HuH-7 (cell line): ENCODE results near the gene CPVL.
"Not testable (repeated sequence)": the region's sequence is repeated elsewhere in the genome, so short reads cannot be mapped to it uniquely, and the experiment has no call there.

Source experiments
- DNase-seq: peaks from one replicate; pipeline ENCODE4 v3.0.0; 2011; ENCODE audit warnings: low spot score

Gene CPVL

GRCh38 chr7:29119538-29119937 is 26.8 kb downstream of the CPVL start:
- DNase-seq, result no peak

- DNase-seq, result no peak
These were observed 29.8 kb downstream of the CPVL start for GRCh38 chr7:29116361-29117200.

GRCh38 chr7:29115753-29116152 is 30.6 kb downstream of the CPVL start:
- DNase-seq, result no peak

GRCh38 chr7:29115130-29115687 is 31.1 kb downstream of the CPVL start:
- no peak for DNase-seq

- not testable (repeated sequence) for DNase-seq
These were observed 32.1 kb downstream of the CPVL start for GRCh38 chr7:29114266-29114665.

- DNase-seq, result peak; percentile 36
These were observed 32.8 kb downstream of the CPVL start for GRCh38 chr7:29113384-29114102.

- DNase-seq, result no peak
These were observed 33.6 kb downstream of the CPVL start for GRCh38 chr7:29112721-29113120.

GRCh38 chr7:29109899-29110298 is 36.4 kb downstream of the CPVL start:
- DNase-seq, result no peak

GRCh38 chr7:29109358-29109757 is 37.0 kb downstream of the CPVL start:
- no peak for DNase-seq

- no peak for DNase-seq
These were observed 39.3 kb downstream of the CPVL start for GRCh38 chr7:29107056-29107455.

GRCh38 chr7:29106669-29106988 is 39.7 kb downstream of the CPVL start:
- no peak for DNase-seq

GRCh38 chr7:29105752-29106668 is 40.3 kb downstream of the CPVL start:
- peak; percentile 30 for DNase-seq

GRCh38 chr7:29105191-29105590 is 41.1 kb downstream of the CPVL start:
- no peak for DNase-seq

GRCh38 chr7:29102558-29103151 is 43.7 kb downstream of the CPVL start:
- DNase-seq, result peak; percentile 28

- no peak for DNase-seq
These were observed 45.4 kb downstream of the CPVL start for GRCh38 chr7:29100924-29101323.

- peak; percentile 29 for DNase-seq
These were observed 46.2 kb downstream of the CPVL start for GRCh38 chr7:29099896-29100847.

- no peak for DNase-seq
These were observed 49.9 kb downstream of the CPVL start for GRCh38 chr7:29096446-29096730.

- no peak for DNase-seq
These were observed 50.5 kb downstream of the CPVL start for GRCh38 chr7:29095631-29096445.

GRCh38 chr7:29093091-29093490 is 53.2 kb downstream of the CPVL start:
- not testable (repeated sequence) for DNase-seq

GRCh38 chr7:29091715-29092114 is 54.6 kb downstream of the CPVL start:
- DNase-seq, result no peak
